Measurements from ENCODE around the gene MEI1.

DNA sequence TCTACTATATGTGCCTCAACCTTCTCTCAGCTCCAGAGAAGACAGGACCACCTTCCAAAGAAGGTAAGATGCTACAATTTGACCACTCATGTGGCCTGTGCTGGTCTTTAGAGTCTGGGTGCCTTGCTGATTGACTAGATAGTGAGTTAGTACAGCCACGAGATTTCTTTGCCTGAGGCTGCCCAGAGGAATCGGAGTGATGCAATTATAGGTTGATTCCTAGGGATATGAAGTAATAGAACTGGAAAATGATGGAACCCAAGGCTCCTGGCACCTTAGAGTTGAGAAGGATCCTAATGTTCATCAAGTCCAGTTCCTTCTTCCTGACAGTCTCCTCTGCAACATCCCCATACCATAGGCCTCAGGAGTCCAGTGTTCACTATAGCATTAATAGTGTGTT, 54.7 kb downstream of the MEI1 start:
- TF ChIP-seq, protein P1, sequence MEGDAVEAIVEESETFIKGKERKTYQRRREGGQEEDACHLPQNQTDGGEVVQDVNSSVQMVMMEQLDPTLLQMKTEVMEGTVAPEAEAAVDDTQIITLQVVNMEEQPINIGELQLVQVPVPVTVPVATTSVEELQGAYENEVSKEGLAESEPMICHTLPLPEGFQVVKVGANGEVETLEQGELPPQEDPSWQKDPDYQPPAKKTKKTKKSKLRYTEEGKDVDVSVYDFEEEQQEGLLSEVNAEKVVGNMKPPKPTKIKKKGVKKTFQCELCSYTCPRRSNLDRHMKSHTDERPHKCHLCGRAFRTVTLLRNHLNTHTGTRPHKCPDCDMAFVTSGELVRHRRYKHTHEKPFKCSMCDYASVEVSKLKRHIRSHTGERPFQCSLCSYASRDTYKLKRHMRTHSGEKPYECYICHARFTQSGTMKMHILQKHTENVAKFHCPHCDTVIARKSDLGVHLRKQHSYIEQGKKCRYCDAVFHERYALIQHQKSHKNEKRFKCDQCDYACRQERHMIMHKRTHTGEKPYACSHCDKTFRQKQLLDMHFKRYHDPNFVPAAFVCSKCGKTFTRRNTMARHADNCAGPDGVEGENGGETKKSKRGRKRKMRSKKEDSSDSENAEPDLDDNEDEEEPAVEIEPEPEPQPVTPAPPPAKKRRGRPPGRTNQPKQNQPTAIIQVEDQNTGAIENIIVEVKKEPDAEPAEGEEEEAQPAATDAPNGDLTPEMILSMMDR (conservative IDR thresholded peaks at IDR 0.05; ENCODE audit: low read length): no peak
- TF ChIP-seq EZH2phosphoT487 (IDR thresholded peaks at IDR 0.05; ENCODE audit: borderline replicate concordance, low read depth, low read length): no peak

Data from OCI-LY7 (cell line).